Spleen (tissue), 11 donors: ENCODE data around the gene AFAP1L2. TPM values are rescaled to one million over a fixed set of nuclear protein-coding genes. Genes with fewer than 3 reads are reported as not detected.

Source experiments
- DNase-seq: peaks from one replicate; pipeline ENCODE4 v3.0.0-alpha.2; 2020
- H3K27ac ChIP-seq, 8 donors: fragments of 200-600 bp; sonication (generic) in 7 of 8; 1 replicate in 4 of 8; 2 replicates in 4 of 8; pipeline versions ENCODE4 v1.5.0 to v1.8.0; 2016 to 2021; ENCODE audit warnings: inconsistent platforms in 4 of 8, mild to moderate bottlenecking in 4 of 8, moderate library complexity in 1 of 8
- H3K27me3 ChIP-seq, 7 donors: fragments of 200-600 bp; sonication (generic) in 6 of 7; replicated peaks in 1 of 7; 1 replicate in 4 of 7; 2 replicates in 3 of 7; pipeline versions ENCODE4 v1.5.0 to v1.8.0; 2016 to 2021; ENCODE audit warnings: inconsistent platforms in 3 of 7, mild to moderate bottlenecking in 1 of 7
- H3K36me3 ChIP-seq, 6 donors: fragments of 200-600 bp; sonication (generic) in 5 of 6; 1 replicate in 4 of 6; 2 replicates in 2 of 6; pipeline versions ENCODE4 v1.5.0 to v1.8.0; 2016 to 2021; ENCODE audit warnings: inconsistent platforms in 2 of 6
- H3K4me1 ChIP-seq, 6 donors: fragments of 200-600 bp; sonication (generic) in 5 of 6; 1 replicate in 3 of 6; 2 replicates in 3 of 6; pipeline versions ENCODE4 v1.5.0 to v1.8.0; 2016 to 2021; ENCODE audit warnings: inconsistent platforms in 3 of 6
- H3K4me3 ChIP-seq, 8 donors: fragments of 200-600 bp; sonication (generic) in 7 of 8; 1 replicate in 4 of 8; 2 replicates in 4 of 8; pipeline versions ENCODE4 v1.5.0 to v1.8.0; 2016 to 2021; ENCODE audit warnings: inconsistent platforms in 4 of 8, mild to moderate bottlenecking in 4 of 8, moderate library complexity in 2 of 8
- H3K9me3 ChIP-seq, 8 donors: fragments of 200-600 bp; sonication (generic) in 7 of 8; 1 replicate in 4 of 8; 2 replicates in 4 of 8; pipeline versions ENCODE4 v1.5.0 to v1.8.0; 2016 to 2021; ENCODE audit warnings: inconsistent platforms in 4 of 8
- POLR2A ChIP-seq, 3 donors: fragments of 450-650 bp; IDR thresholded peaks; one replicate each; pipeline ENCODE4 v1.5.1; 2017; ENCODE audit warnings: antibody characterized with exemption in 3 of 3, mild to moderate bottlenecking in 1 of 3
- POLR2AphosphoS5 ChIP-seq, 3 donors: sonication (generic); formaldehyde crosslinking; IDR thresholded peaks; one replicate each; pipeline ENCODE4 v1.5.1; 2017; ENCODE audit warnings: antibody characterized with exemption in 3 of 3
- WGBS, 5 donors: extraction: QIAGEN DNeasy Blood & Tissue Kit in 3 of 5; methylation state at CpG; one replicate each; pipeline versions ENCODE4 v1.1.5 to v1.1.7; 2013 to 2018; 5-methylcytosine and 5-hydroxymethylcytosine counted together
- intact Hi-C: fragments of 100-400 bp; cut with DNase I; formaldehyde crosslinking; loops from one replicate; pipeline ENCODE4 v1.15.0; 2023; ENCODE audit warnings: low total_unique reads
- polyA plus RNA-seq, 3 donors: library from polyadenylated mRNA; stranded (reverse); fragments of 200-250 nt; gene quantifications; one replicate each; pipeline ENCODE4 v1.2.1, GENCODE V29; 2013
- total RNA-seq, 7 donors: library from RNA; depleted of rRNA in 3 of 7; stranded (reverse); fragments of >200 nt in 3 of 7; fragmentation: NEBNext Ultra II Directional in 4 of 7; extraction: Animal tissue kit (Norgen Biotek cat#: 25700) in 4 of 7; gene quantifications; one replicate each; pipeline versions ENCODE4 v1.1.0 to v1.2.1, GENCODE V29; 2016 to 2021
- TF ChIP-seq, protein P1 (sequence below), 11 experiments: fragments of 200-600 bp in 7 of 11; fragments of 450-650 bp in 4 of 11; sonication (generic) in 4 of 11; IDR thresholded peaks in 8 of 11; conservative IDR thresholded peaks in 3 of 11; 1 replicate in 7 of 11; 2 replicates in 4 of 11; pipeline versions ENCODE4 v1.4.0 to v1.8.0; 2016 to 2021; ENCODE audit warnings: antibody characterized with exemption in 11 of 11, inconsistent platforms in 4 of 11, mild to moderate bottlenecking in 1 of 11
- donor health status: healthy with polysubstance abuse.
- donor health status: DM: no; HTN: no; CAD: no; lungs with moderate emphysema.
- donor health status: DM: no; HTN: no; CAD: no.
- donor health status: Bipolar disorder and iron deficiency.
- donor health status: healthy.
- donor health status: DM: no; HTN: no; CAD: no.
- donor health status: DM: yes; HTN: yes; CAD: no.

The AFAP1L2 gene
- total and polyA plus RNA-seq, 10 donors: 18.3 to 273 (median 180) TPM

DNA sequence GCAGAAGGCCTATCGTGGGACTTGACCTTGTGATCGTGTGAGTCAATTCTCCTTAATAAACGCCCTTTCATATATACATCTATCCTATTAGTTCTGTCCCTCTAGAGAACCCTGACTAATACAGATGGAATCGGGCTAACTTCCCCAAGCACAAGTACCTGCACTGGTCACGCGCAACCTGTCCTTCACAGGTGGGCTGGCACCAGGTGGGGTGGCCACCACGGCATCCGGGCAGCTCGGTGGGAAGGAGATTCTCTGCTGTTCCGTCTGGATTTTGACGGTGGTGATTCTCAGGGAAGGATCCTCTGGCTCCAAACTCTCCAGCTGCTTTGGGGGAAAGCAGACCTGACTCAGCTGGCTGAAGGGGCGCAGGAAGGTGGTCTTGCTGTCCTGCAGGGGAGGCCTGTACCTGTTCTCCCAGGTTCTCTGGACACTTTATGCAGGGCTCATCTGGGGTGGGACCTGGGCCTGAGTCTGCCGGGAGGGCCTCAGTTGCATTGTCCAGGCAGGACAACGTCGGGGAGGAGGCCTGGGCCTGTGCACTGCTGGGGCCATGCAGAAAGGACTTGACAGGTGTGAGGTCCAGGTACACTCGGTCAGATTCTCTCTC lies 104.2 kb downstream of the AFAP1L2 start:
- 91 to 96% (median 95%) methylated on average over 14 to 16 of the region's 16 CpGs for WGBS, 5 donors
- H3K4me1 ChIP-seq: peaks cover 5 to 29% (median 14%) of the 10 kb centered on the region in 6 donors
- peak in 1 of 3 donors; percentile 32 for TF ChIP-seq POLR2AphosphoS5 (IDR thresholded peaks at IDR 0.05)
- TF ChIP-seq, protein P1, sequence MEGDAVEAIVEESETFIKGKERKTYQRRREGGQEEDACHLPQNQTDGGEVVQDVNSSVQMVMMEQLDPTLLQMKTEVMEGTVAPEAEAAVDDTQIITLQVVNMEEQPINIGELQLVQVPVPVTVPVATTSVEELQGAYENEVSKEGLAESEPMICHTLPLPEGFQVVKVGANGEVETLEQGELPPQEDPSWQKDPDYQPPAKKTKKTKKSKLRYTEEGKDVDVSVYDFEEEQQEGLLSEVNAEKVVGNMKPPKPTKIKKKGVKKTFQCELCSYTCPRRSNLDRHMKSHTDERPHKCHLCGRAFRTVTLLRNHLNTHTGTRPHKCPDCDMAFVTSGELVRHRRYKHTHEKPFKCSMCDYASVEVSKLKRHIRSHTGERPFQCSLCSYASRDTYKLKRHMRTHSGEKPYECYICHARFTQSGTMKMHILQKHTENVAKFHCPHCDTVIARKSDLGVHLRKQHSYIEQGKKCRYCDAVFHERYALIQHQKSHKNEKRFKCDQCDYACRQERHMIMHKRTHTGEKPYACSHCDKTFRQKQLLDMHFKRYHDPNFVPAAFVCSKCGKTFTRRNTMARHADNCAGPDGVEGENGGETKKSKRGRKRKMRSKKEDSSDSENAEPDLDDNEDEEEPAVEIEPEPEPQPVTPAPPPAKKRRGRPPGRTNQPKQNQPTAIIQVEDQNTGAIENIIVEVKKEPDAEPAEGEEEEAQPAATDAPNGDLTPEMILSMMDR (IDR thresholded peaks at IDR 0.05 in 8 of 11, conservative IDR thresholded peaks at IDR 0.05 in 3 of 11): no peak
- H3K36me3 ChIP-seq: peaks cover 0 to 78% (median 63%) of the 10 kb centered on the region in 6 donors
- intact Hi-C loops: loop anchor here (10.0 kb wide), 1 partner anchor 155 kb away; no protein-coding TSS in a partner anchor
- peak; percentile 64 for DNase-seq
- H3K4me3 ChIP-seq: no peak overlapping the region
- H3K27me3 ChIP-seq: no peaks in the 10 kb centered on the region
- peak overlapping the region in 2 of 8 donors; percentile 4 to 83 for H3K27ac ChIP-seq
- peaks cover 9 to 26% (median 19%) of the 10 kb centered on the region in 8 donors for H3K9me3 ChIP-seq

DNA sequence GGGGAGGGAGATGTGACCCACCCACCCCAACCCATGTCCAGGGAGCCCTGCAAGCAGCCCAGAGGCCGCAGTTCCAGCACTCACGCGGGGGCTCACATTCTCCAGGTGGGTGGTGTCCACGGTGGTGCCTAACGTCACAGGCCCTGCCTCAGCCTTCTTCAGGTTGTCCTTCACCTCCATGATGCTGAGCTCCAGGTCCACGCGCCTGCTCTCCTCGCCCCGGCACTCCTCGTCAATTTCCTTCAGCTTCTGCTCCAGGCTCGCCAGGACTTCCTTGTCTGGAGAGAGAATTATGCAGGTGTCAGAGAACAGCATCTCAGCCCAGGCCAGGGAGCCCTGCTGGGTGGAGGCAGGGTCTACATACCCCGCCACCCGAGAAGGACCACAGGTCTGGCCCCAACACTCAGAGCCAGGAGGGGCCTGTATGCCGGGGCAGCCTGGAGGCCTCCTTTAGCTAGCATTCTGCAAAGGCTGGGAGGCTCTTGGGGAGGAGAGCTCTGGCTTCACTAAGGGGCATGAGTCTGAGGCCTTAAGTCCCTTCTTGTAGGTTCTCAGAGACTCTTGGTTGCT lies 107.1 kb downstream of the AFAP1L2 start:
- Histone ChIP-seq H3K4me1 (peaks cover 0 to 4% (median 0%) of the 10 kb centered on the region in 6 donors), H3K9me3 (peaks cover 10 to 32% (median 27%) of the 10 kb centered on the region in 8 donors), H3K36me3 (peaks cover 0 to 94% (median 67%) of the 10 kb centered on the region in 6 donors), H3K27ac (no peak overlapping the region), H3K4me3 (no peak overlapping the region), H3K27me3 (no peaks in the 10 kb centered on the region)
- intact Hi-C loops: no loop called here
- WGBS, 5 donors: 94 to 100% (median 96%) methylated on average over 8 to 14 of the region's 14 CpGs
- peak; percentile 60 for DNase-seq
- peak in 1 of 3 donors; percentile 15 for TF ChIP-seq POLR2AphosphoS5 (IDR thresholded peaks at IDR 0.05)
- TF ChIP-seq, protein P1 (IDR thresholded peaks at IDR 0.05 in 8 of 11, conservative IDR thresholded peaks at IDR 0.05 in 3 of 11): no peak
- TF ChIP-seq POLR2A (IDR thresholded peaks at IDR 0.05): no peak

DNA sequence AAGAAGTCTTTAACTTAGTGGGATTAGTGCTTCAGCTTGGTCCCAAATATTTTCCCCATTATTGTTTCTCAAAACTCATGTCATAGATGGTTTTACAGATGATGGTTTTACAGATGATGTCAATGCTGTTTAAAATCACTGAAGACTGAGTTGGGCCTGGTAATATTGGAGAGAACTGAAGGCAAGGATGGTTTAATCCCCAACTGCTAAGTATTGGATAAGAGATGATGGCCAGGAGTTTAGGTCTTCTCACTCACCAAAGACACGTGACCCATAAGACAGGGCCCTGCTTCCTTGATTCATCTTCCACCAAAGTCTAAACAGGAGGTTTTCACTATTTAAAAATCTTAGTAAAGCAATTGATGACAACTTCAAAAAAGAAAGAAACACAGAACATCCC lies 108.9 kb downstream of the AFAP1L2 start:
- no peak for DNase-seq
- 0 to 41% (median 0%) methylated on average over 1 of the region's 1 CpG for WGBS, 5 donors
- peaks cover 0 to 94% (median 58%) of the 10 kb centered on the region in 6 donors for H3K36me3 ChIP-seq
- H3K9me3 ChIP-seq: peaks cover 10 to 32% (median 27%) of the 10 kb centered on the region in 8 donors
- no peaks in the 10 kb centered on the region for H3K27me3 ChIP-seq
- peak overlapping the region in 1 of 8 donors; percentile 17 for H3K27ac ChIP-seq
- intact Hi-C loops: no loop called here
- TF ChIP-seq, protein P1 (IDR thresholded peaks at IDR 0.05 in 8 of 11, conservative IDR thresholded peaks at IDR 0.05 in 3 of 11): no peak
- no peak for TF ChIP-seq POLR2A (IDR thresholded peaks at IDR 0.05)
- TF ChIP-seq POLR2AphosphoS5 (IDR thresholded peaks at IDR 0.05): no peak
- no peaks in the 10 kb centered on the region for H3K4me1 ChIP-seq
- no peak overlapping the region for H3K4me3 ChIP-seq

DNA sequence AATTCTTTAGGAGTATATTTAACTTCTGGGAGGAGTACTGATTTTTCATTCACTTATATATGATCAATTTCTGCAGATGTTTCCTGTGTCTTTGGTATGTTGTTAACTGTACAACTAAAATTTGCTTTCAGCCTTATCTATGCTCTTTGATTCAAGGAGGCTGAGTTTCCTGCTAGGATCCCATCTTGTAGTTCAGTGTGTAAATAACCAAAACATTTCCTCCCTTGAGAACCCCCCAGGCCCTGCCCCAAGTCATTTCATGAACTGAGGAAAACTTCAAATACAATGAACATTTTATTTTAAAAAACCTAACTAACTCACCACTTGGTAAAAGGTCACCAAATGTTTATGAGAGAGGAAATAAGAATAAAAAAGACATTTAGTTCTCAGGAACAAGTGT lies 109.8 kb downstream of the AFAP1L2 start:
- Histone ChIP-seq H3K36me3 (peaks cover 0 to 85% (median 50%) of the 10 kb centered on the region in 6 donors), H3K9me3 (peaks cover 10 to 32% (median 27%) of the 10 kb centered on the region in 8 donors), H3K27me3 (no peaks in the 10 kb centered on the region), H3K4me3 (no peak overlapping the region), H3K27ac (peak overlapping the region in 1 of 8 donors; percentile 18), H3K4me1 (no peaks in the 10 kb centered on the region)
- TF ChIP-seq POLR2AphosphoS5 (IDR thresholded peaks at IDR 0.05) (no peak), POLR2A (IDR thresholded peaks at IDR 0.05) (no peak)
- TF ChIP-seq, protein P1 (IDR thresholded peaks at IDR 0.05 in 8 of 11, conservative IDR thresholded peaks at IDR 0.05 in 3 of 11): no peak
- DNase-seq: no peak
- intact Hi-C loops: no loop called here
